Natural killer cell treated with Interleukin-12 subunit alpha and Interleukin-12 subunit beta and Interleukin-15 and Interleukin-18, amount 100 ng/mL, for 72 hours (primary cell): Measurements from ENCODE around the gene SMARCAD1. TPM values are rescaled to one million over a fixed set of nuclear protein-coding genes. Genes with fewer than 3 reads are reported as not detected.
"Not testable (repeated sequence)": the region's sequence is repeated elsewhere in the genome, so short reads cannot be mapped to it uniquely, and the experiment has no call there.

Source experiments
- ATAC-seq, 2 donors: fragments of 150-1000 bp; cut with Tn5 transposase in 1 of 2; sonication (Bioruptor Pico), chemical (Tn5 transposase) in 1 of 2; 2 replicates each; pipeline ENCODE4 v1.10.0; 2021
- DNase-seq: peaks from one replicate; pipeline ENCODE4 v3.0.0; 2022; ENCODE audit warnings: low spot score
- H3K27ac Mint-ChIP-seq, 2 donors: 1 replicate in 1 of 2; 2 replicates in 1 of 2; pipeline ENCODE4 v1.8.0; 2022; ENCODE audit warnings: mixed read lengths in 2 of 2, mild to moderate bottlenecking in 1 of 2, moderate library complexity in 1 of 2
- H3K27me3 Mint-ChIP-seq, 2 donors: 1 replicate in 1 of 2; 2 replicates in 1 of 2; pipeline ENCODE4 v1.8.0; 2022; ENCODE audit warnings: mixed read lengths in 2 of 2
- H3K36me3 Mint-ChIP-seq: one replicate; pipeline ENCODE4 v1.8.0; 2022; ENCODE audit warnings: mixed read lengths
- H3K4me1 Mint-ChIP-seq, 2 donors: 1 replicate in 1 of 2; 2 replicates in 1 of 2; pipeline ENCODE4 v1.8.0; 2022; ENCODE audit warnings: low read depth in 2 of 2, mixed read lengths in 2 of 2, mild to moderate bottlenecking in 1 of 2
- H3K4me3 Mint-ChIP-seq: one replicate; pipeline ENCODE4 v1.8.0; 2022; ENCODE audit warnings: mixed read lengths
- H3K9me3 Mint-ChIP-seq: 2 replicates; pipeline ENCODE4 v1.8.0; 2022; ENCODE audit warnings: mixed read lengths
- total RNA-seq, 2 donors: library from RNA; stranded (reverse); gene quantifications; one replicate each; pipeline ENCODE4 v1.2.3, GENCODE V29; 2022

The SMARCAD1 gene
- total RNA-seq, 2 donors from 2014 or later: 28.0 to 33.3 TPM

DNA sequence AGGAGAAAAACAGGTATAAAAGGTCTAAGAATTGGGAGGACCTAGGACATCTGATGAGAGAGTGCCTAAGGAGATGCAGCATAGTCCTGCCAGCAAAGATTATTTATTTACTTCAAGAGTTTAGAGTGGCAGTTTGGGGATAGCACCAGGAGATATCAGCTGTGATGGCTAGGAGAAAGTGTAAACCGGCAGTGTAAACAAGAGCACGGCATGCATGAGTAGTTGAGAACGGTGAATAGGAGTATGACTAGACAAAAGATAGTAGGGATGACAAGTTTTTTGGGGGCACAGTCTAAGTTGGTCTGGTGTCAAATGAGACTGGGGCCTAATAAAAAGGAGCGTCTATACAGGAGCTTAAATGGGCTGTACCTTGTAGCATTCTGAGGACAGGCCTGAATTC lies 86.3 kb downstream of the SMARCAD1 start:
- not testable (repeated sequence) for H3K36me3 Mint-ChIP-seq, H3K4me3 Mint-ChIP-seq, ATAC-seq, H3K9me3 Mint-ChIP-seq, H3K27me3 Mint-ChIP-seq, H3K27ac Mint-ChIP-seq, DNase-seq
- H3K4me1 Mint-ChIP-seq: peaks cover 0 to 18% of the 10 kb centered on the region in 2 donors

- peaks cover 0 to 18% of the 10 kb centered on the region in 2 donors for H3K4me1 Mint-ChIP-seq
- H3K27me3 Mint-ChIP-seq, H3K36me3 Mint-ChIP-seq, H3K9me3 Mint-ChIP-seq, H3K27ac Mint-ChIP-seq, H3K4me3 Mint-ChIP-seq, ATAC-seq, DNase-seq: not testable (repeated sequence)
Observed at GRCh38 chr4:94295473-94295872, 87.8 kb downstream of the SMARCAD1 start.

DNA sequence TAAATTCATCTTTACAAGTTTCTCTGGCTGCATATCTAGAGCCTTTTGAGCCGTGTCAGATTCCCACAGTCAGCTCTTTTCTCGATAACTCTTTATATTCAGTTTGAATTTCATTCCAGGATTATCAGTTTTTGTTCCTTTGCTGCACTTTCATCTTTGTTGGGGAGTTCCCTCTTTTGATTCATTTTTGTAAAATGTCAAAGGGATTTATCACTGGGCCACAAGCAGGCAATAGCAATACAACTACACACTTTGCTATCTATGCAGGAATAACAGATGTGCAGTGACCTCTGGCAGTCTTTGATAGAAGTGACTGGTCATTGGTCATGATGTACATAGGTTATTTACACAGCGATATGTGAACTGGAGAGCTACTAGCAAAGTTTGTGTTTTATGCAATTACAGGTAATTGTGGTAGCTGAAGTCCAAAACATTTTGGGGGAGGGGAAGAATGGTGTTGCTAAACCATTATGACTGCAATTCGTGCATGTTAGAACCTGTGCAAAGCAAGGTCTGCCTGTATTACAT lies 91.1 kb downstream of the SMARCAD1 start:
- Mint-ChIP-seq H3K36me3 (no peaks in the 10 kb centered on the region), H3K27ac (no peak overlapping the region), H3K9me3 (no peaks in the 10 kb centered on the region), H3K4me3 (no peak overlapping the region), H3K4me1 (peaks cover 0 to 15% of the 10 kb centered on the region in 2 donors), H3K27me3 (no peaks in the 10 kb centered on the region)
- ATAC-seq (no peak), DNase-seq (no peak)

DNA sequence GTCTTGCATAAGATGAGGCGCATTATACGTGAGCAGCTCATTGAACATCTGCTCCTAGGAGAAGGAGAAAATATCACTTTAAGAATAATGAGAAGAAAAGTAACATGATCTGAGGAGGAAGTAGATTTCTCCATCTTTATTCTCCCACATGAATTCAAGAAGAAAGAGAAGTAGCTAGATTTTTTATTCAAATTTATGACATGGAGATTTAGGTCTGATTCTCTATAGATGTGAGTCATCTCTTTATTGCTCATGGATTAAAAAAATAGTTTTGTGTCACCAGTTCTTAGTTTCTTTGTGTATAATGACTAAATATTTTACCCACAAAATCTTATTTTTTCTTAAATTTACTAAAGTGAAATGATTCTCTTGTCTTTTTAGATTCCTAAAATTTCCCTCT lies 94.5 kb downstream of the SMARCAD1 start:
- Mint-ChIP-seq H3K36me3 (no peaks in the 10 kb centered on the region), H3K9me3 (no peaks in the 10 kb centered on the region), H3K27ac (no peak overlapping the region), H3K4me1 (no peaks in the 10 kb centered on the region), H3K27me3 (no peaks in the 10 kb centered on the region), H3K4me3 (no peak overlapping the region)
- ATAC-seq: no peak
- no peak for DNase-seq

GRCh38 chr4:94304365-94304971 lies 96.8 kb downstream of the SMARCAD1 start:
- Mint-ChIP-seq H3K9me3 (no peaks in the 10 kb centered on the region), H3K4me1 (no peaks in the 10 kb centered on the region), H3K27ac (no peak overlapping the region), H3K27me3 (no peaks in the 10 kb centered on the region), H3K36me3 (no peaks in the 10 kb centered on the region), H3K4me3 (no peak overlapping the region)
- no peak for ATAC-seq
- DNase-seq: no peak

- Mint-ChIP-seq H3K9me3 (no peaks in the 10 kb centered on the region), H3K4me3 (no peak overlapping the region), H3K4me1 (no peaks in the 10 kb centered on the region), H3K27ac (no peak overlapping the region), H3K36me3 (no peaks in the 10 kb centered on the region), H3K27me3 (no peaks in the 10 kb centered on the region)
- ATAC-seq: no peak
- DNase-seq: no peak
Observed at GRCh38 chr4:94305466-94306225, 98.0 kb downstream of the SMARCAD1 start.

GRCh38 chr4:94306713-94307112 lies 99.0 kb downstream of the SMARCAD1 start:
- Mint-ChIP-seq H3K27me3 (peaks cover 0 to 2% of the 10 kb centered on the region in 2 donors), H3K36me3 (no peaks in the 10 kb centered on the region), H3K4me1 (no peaks in the 10 kb centered on the region), H3K27ac (no peak overlapping the region), H3K9me3 (no peaks in the 10 kb centered on the region), H3K4me3 (no peak overlapping the region)
- DNase-seq (no peak), ATAC-seq (no peak)

DNA sequence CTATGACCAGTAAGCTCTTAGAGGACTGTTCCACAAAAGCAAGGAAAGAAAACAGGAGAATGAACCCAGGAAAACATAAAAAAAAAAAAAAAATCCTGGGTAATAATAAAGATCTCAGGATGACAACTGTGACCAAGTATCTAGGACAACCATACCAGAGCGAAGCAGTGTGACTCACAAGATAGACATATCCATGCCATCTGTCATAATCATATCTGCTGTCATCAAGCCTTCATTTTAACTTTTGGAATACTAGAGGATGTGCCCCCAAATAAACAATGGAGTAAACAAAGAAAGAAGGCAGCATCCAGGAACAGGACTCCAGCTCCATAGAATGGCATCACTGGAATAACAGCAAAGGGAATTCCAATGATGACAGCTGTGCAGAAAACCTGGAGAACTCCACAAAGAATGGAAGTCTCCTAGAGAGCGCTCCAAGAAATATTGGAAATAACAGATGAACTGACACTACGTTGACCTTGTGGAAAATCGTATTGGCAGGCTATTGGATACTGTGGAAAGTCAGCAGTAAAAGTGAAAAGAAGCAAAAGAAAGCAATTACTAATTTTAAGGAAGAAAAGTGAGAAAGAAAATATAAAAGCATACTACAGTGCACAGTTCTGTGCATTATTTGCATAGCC lies 99.7 kb downstream of the SMARCAD1 start:
- ATAC-seq (no peak), DNase-seq (no peak)
- Mint-ChIP-seq H3K27ac (no peak overlapping the region), H3K36me3 (peaks cover 5% of the 10 kb centered on the region), H3K4me1 (no peaks in the 10 kb centered on the region), H3K4me3 (no peak overlapping the region), H3K9me3 (peaks cover 4% of the 10 kb centered on the region), H3K27me3 (peaks cover 4 to 7% of the 10 kb centered on the region in 2 donors)

- H3K4me3 Mint-ChIP-seq, DNase-seq, H3K27ac Mint-ChIP-seq, H3K4me1 Mint-ChIP-seq, H3K27me3 Mint-ChIP-seq, ATAC-seq: not testable (repeated sequence)
- H3K36me3 Mint-ChIP-seq: peaks cover 27% of the 10 kb centered on the region
- peaks cover 11% of the 10 kb centered on the region for H3K9me3 Mint-ChIP-seq
Observed at GRCh38 chr4:94319927-94320326, 112.3 kb downstream of the SMARCAD1 start.

DNA sequence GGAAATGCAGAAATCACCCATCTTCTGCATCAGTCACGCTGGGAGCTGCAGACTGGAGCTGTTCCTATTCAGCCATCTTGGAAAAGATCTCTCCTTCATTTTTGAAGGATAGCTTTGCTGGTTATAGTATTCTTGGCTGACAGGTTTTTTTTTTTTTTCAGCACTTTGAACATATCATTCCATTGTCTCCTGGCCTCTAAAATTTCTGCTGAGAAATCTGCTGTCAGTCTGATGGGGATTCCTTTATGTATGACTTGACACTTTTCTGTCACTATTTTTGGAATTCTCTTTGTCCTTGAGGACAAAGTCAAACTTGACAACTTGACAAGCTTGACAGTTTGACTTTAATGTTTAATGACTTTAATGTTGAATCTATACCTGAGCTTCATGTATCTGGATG lies 118.2 kb downstream of the SMARCAD1 start:
- Mint-ChIP-seq H3K4me3 (no peak overlapping the region), H3K27ac (no peak overlapping the region)
- no peak for DNase-seq

DNA sequence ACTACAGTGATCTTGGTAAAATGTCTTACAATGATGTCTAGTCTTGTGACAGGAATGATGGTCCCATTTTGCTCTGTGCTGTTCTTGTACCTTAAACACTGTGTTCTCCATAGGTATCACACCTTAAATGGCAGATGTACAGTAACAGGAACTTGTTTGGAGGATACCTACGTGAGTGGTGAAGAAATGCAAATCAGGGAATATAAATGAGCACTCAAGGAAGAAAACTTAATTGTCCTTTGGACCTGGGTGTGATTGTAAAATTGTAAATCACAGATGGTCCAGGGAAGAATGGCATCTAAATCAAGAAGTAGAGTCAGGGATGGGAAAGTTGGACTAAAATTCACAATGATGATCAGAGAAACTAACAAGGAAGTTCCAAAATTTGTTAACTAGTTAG lies 122.3 kb downstream of the SMARCAD1 start:
- Mint-ChIP-seq H3K27me3 (peaks cover 0 to 7% of the 10 kb centered on the region in 2 donors), H3K4me1 (peaks cover 0 to 3% of the 10 kb centered on the region in 2 donors), H3K36me3 (peaks cover 14% of the 10 kb centered on the region), H3K9me3 (peaks cover 8% of the 10 kb centered on the region), H3K27ac (no peak overlapping the region), H3K4me3 (no peak overlapping the region)
- DNase-seq (no peak), ATAC-seq (no peak)

More for the DNA sequence above, 118.2 kb downstream of the SMARCAD1 start:
- Mint-ChIP-seq H3K9me3 (peaks cover 15% of the 10 kb centered on the region), H3K27me3 (peaks cover 0 to 7% of the 10 kb centered on the region in 2 donors), H3K36me3 (peaks cover 33% of the 10 kb centered on the region), H3K4me1 (no peaks in the 10 kb centered on the region)
- no peak for ATAC-seq

DNA sequence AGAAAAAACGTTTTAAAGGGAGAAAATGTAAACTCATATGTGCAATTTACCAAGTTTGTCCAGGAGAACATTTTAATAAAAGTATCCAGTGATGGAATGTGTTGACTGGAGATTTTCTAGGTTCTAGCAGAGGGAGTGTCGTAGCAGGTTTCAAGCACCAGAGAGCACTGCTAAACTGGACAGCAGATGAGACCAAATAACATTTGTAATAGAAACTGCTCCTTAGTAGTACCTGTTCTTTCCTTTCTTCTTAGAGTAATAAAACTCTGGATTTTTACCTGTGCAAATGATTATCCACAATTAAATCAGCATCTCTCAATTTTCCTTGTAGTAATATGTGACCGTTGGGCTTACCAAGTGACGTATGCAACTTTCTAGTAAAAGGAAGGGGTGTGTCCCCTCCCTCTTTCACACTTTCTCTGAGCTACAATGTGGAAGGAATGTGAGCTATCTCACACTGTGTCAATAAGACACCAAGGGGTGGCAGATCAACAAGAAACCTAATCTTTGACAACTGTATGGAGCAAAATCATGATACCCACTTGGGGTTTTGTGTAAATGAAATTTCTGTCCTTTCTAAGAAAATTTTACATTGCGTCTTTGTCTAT lies 125.4 kb downstream of the SMARCAD1 start:
- peaks cover 0 to 3% of the 10 kb centered on the region in 2 donors for H3K4me1 Mint-ChIP-seq
- ATAC-seq: no peak
- no peak for DNase-seq
- H3K27me3 Mint-ChIP-seq: peaks cover 0 to 7% of the 10 kb centered on the region in 2 donors
- H3K4me3 Mint-ChIP-seq: no peak overlapping the region
- no peak overlapping the region for H3K27ac Mint-ChIP-seq
- H3K36me3 Mint-ChIP-seq: no peaks in the 10 kb centered on the region
- peaks cover 2% of the 10 kb centered on the region for H3K9me3 Mint-ChIP-seq

- H3K36me3 Mint-ChIP-seq: no peaks in the 10 kb centered on the region
- H3K27me3 Mint-ChIP-seq: peaks cover 0 to 7% of the 10 kb centered on the region in 2 donors
Observed at GRCh38 chr4:94333866-94334265, 126.2 kb downstream of the SMARCAD1 start.

More at GRCh38 chr4:94333866-94334265, 126.2 kb downstream of the SMARCAD1 start:
- H3K4me3 Mint-ChIP-seq: no peak overlapping the region
- DNase-seq (no peak), ATAC-seq (no peak)
- no peaks in the 10 kb centered on the region for H3K9me3 Mint-ChIP-seq
- H3K27ac Mint-ChIP-seq: no peak overlapping the region
- H3K4me1 Mint-ChIP-seq: peaks cover 3 to 5% of the 10 kb centered on the region in 2 donors
